ENCODE measurements around the gene CLN6.
A peak's percentile ranks its signal among the peaks of the same experiment; 100 is the strongest.
"Not testable (repeated sequence)": the region's sequence is repeated elsewhere in the genome, so short reads cannot be mapped to it uniquely, and the experiment has no call there.

CLN6 gene

GRCh38 chr15:68252925-68253534, 23.5 kb upstream of the CLN6 start:
- peak; percentile 81 for DNase-seq

- DNase-seq, result peak; percentile 76
Measured at GRCh38 chr15:68249058-68249713, 19.7 kb upstream of the CLN6 start.

- DNase-seq, result no peak
Measured at GRCh38 chr15:68244235-68244634, 14.7 kb upstream of the CLN6 start.

GRCh38 chr15:68241088-68241935, 11.8 kb upstream of the CLN6 start:
- DNase-seq, result no peak

- no peak for DNase-seq
Measured at GRCh38 chr15:68239025-68239424, 9.5 kb upstream of the CLN6 start.

GRCh38 chr15:68235022-68235421, 5.5 kb upstream of the CLN6 start:
- DNase-seq, result no peak

GRCh38 chr15:68234520-68234919, 5.0 kb upstream of the CLN6 start:
- not testable (repeated sequence) for DNase-seq

GRCh38 chr15:68234060-68234459, 4.5 kb upstream of the CLN6 start:
- DNase-seq, result no peak

GRCh38 chr15:68232937-68233336, 3.4 kb upstream of the CLN6 start:
- peak; percentile 23 for DNase-seq

GRCh38 chr15:68232449-68232848, 2.9 kb upstream of the CLN6 start:
- peak; percentile 53 for DNase-seq

- DNase-seq, result no peak
Measured at GRCh38 chr15:68231102-68231818, 1.7 kb upstream of the CLN6 start.

- DNase-seq, result no peak
Measured at GRCh38 chr15:68230157-68231100, 901 bp upstream of the CLN6 start.

GRCh38 chr15:68228971-68229385, 550 bp downstream of the CLN6 start:
- no peak for DNase-seq

- DNase-seq, result peak; percentile 13
Measured at GRCh38 chr15:68228143-68228970, 1.2 kb downstream of the CLN6 start.

GRCh38 chr15:68227643-68228142, 1.8 kb downstream of the CLN6 start:
- DNase-seq, result no peak

GRCh38 chr15:68225442-68225841, 4.1 kb downstream of the CLN6 start:
- DNase-seq, result not testable (repeated sequence)

GRCh38 chr15:68224546-68225250, 4.8 kb downstream of the CLN6 start:
- no peak for DNase-seq

GRCh38 chr15:68224108-68224507, 5.4 kb downstream of the CLN6 start:
- no peak for DNase-seq

- DNase-seq, result no peak
Measured at GRCh38 chr15:68223171-68223570, 6.4 kb downstream of the CLN6 start.

GRCh38 chr15:68222432-68222743, 7.1 kb downstream of the CLN6 start:
- DNase-seq, result not testable (repeated sequence)
